OCI-LY7 (cell line): ENCODE data around the gene TCEANC. TPM values are rescaled to one million over a fixed set of nuclear protein-coding genes. Genes with fewer than 3 reads are reported as not detected.
A peak's percentile ranks its signal among the peaks of the same experiment; 100 is the strongest.

Experiments used
- Bru-seq: library from RNA; stranded (reverse); fragments of 400-500 nt; gene quantifications from one replicate; lab custom pipeline; 2021; lab: Mats Ljungman, UMichigan
- BruChase-seq, 2 experiments: library from RNA; stranded (reverse); fragments of 400-500 nt; gene quantifications; one replicate each; lab custom pipeline; 2021; lab: Mats Ljungman, UMichigan
- BruUV-seq: library from RNA; stranded (reverse); fragments of 400-500 nt; replicated peaks from 2 replicates; lab custom pipeline; 2021; lab: Mats Ljungman, UMichigan
- CTCF ChIA-PET: fragments of 300-600 bp; sonication (Branson Sonifier 250); formaldehyde crosslinking; loops from one replicate; lab custom pipeline; 2022; ENCODE audit warnings: antibody characterized with exemption; ENCODE audit not compliant: unreplicated experiment; lab: Charles Lee
- POLR2A ChIA-PET: fragments of 300-600 bp; sonication (Branson Sonifier 250); formaldehyde crosslinking; loops from one replicate; lab custom pipeline; 2022; ENCODE audit warnings: antibody characterized with exemption; lab: Charles Lee
- DNase-seq: peaks from one replicate; pipeline ENCODE4 v3.0.0-alpha.2; 2015; ENCODE audit warnings: low spot score
- H2AFZ ChIP-seq: fragments of 200-600 bp; sonication (generic), shearing (Covaris generic); 2 replicates; pipeline ENCODE4 v1.6.1; 2014; ENCODE audit warnings: mild to moderate bottlenecking, antibody characterized with exemption, low read length, moderate library complexity
- H3K27ac ChIP-seq: fragments of 200-600 bp; sonication (generic); 2 replicates; pipeline ENCODE4 v1.5.1; 2014; ENCODE audit warnings: mixed run types, low read depth, mild to moderate bottlenecking, moderate library complexity, low read length, inconsistent platforms; ENCODE audit not compliant: poor library complexity, severe bottlenecking
- H3K36me3 ChIP-seq: fragments of 200-600 bp; sonication (generic); 2 replicates; pipeline ENCODE4 v1.6.1; 2014; ENCODE audit warnings: mild to moderate bottlenecking, antibody characterized with exemption, low read length, moderate library complexity, mixed read lengths; ENCODE audit not compliant: insufficient read depth
- H3K4me1 ChIP-seq: fragments of 200-600 bp; sonication (generic); 2 replicates; pipeline ENCODE4 v1.5.1; 2014; ENCODE audit warnings: mild to moderate bottlenecking, low read length; ENCODE audit not compliant: insufficient read depth, poor library complexity, severe bottlenecking
- H3K4me2 ChIP-seq: fragments of 200-600 bp; sonication (generic); 2 replicates; pipeline ENCODE4 v1.6.1; 2014; ENCODE audit warnings: mild to moderate bottlenecking, low read length
- H3K4me3 ChIP-seq: fragments of 200-600 bp; sonication (generic); 2 replicates; pipeline ENCODE4 v1.5.1; 2014; ENCODE audit warnings: mild to moderate bottlenecking, low read depth, low read length; ENCODE audit not compliant: poor library complexity, severe bottlenecking
- H3K79me2 ChIP-seq: fragments of 200-600 bp; sonication (generic); 2 replicates; pipeline ENCODE4 v1.6.1; 2016; ENCODE audit warnings: low read depth, mild to moderate bottlenecking, low read length, moderate library complexity, mixed read lengths; ENCODE audit not compliant: insufficient read depth
- H3K9me2 ChIP-seq: fragments of 200-600 bp; sonication (generic); 2 replicates; pipeline ENCODE4 v1.6.1; 2016; ENCODE audit warnings: mild to moderate bottlenecking, low read length, mixed read lengths; ENCODE audit not compliant: insufficient read depth
- H3K9me3 ChIP-seq: fragments of 200-600 bp; sonication (generic); 2 replicates; pipeline ENCODE4 v1.6.1; 2014; ENCODE audit warnings: mild to moderate bottlenecking, mixed run types, low read length, mixed read lengths
- H4K20me1 ChIP-seq: fragments of 200-600 bp; sonication (generic); 2 replicates; pipeline ENCODE4 v1.6.1; 2014; ENCODE audit warnings: mild to moderate bottlenecking, antibody characterized with exemption, low read length, moderate library complexity, mixed read lengths; ENCODE audit not compliant: insufficient read depth
- CTCF ChIP-seq: fragments of 200-600 bp; sonication (generic); conservative IDR thresholded peaks from 2 replicates; pipeline ENCODE4 v1.5.1; 2014; ENCODE audit warnings: mild to moderate bottlenecking, antibody characterized with exemption, low read length, moderate library complexity, mixed read lengths
- EZH2phosphoT487 ChIP-seq: fragments of 200-600 bp; sonication (generic); IDR thresholded peaks from 2 replicates; pipeline ENCODE4 v1.6.1; 2018; ENCODE audit warnings: low read depth, borderline replicate concordance, mild to moderate bottlenecking, mixed run types, antibody characterized with exemption, low read length, moderate library complexity, mixed read lengths
- intact Hi-C: fragments of 100-400 bp; cut with micrococcal nuclease; formaldehyde crosslinking; loops from one replicate; pipeline ENCODE4 v1.10.0; 2022; ENCODE audit not compliant: unreplicated experiment
- long read RNA-seq: library from polyadenylated mRNA; stranded (forward); transcript quantifications from one replicate; pipeline ENCODE4 v2.0.0, GENCODE V29; 2022
- total RNA-seq, 2 experiments: library from RNA; depleted of rRNA in 1 of 2; stranded (reverse); fragments of >200 nt in 1 of 2; shearing (Covaris generic) in 1 of 2; gene quantifications; 2 replicates each; pipeline ENCODE4 v1.2.3, GENCODE V29; 2014 to 2022

The TCEANC gene, protein sequence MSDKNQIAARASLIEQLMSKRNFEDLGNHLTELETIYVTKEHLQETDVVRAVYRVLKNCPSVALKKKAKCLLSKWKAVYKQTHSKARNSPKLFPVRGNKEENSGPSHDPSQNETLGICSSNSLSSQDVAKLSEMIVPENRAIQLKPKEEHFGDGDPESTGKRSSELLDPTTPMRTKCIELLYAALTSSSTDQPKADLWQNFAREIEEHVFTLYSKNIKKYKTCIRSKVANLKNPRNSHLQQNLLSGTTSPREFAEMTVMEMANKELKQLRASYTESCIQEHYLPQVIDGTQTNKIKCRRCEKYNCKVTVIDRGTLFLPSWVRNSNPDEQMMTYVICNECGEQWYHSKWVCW
- total RNA-seq (2014; rRNA removed; shearing (Covaris generic)) = 4.5 and 6.0 TPM in 2 replicates
- 4.0 and 4.8 TPM in 2 replicates for total RNA-seq (2022)
- Bru-seq, nascent RNA = percentile 55 among the genes with signal in this experiment
- percentile 45 among the genes with signal in this experiment for BruChase-seq, experiment 1, labeled RNA remaining after a 6-hour chase
- BruChase-seq, experiment 2, labeled RNA remaining after a 2-hour chase = percentile 53 among the genes with signal in this experiment
- long read RNA-seq, partial matches to known transcripts = 0 of 6 reads
- long read RNA-seq, other reads (novel, unspliced or antisense) = 6 of 6 reads

GRCh38 chrX:13652850-13653693, at the start of gene TCEANC:
TSS of gene TCEANC (plus strand) at chrX:13653141. CDS start at chrX:13662509, 9,368 bp downstream.
- Histone ChIP-seq H4K20me1 (no peaks in the 10 kb centered on the region), H3K4me3 (peak within 1 kb of the TSS; percentile 80), H3K4me1 (peaks cover 20% of the 10 kb centered on the region), H3K27ac (peak within 1 kb of the TSS; percentile 84), H3K36me3 (no peaks in the 10 kb centered on the region), H2AFZ (peak within 1 kb of the TSS; percentile 92; the same call in 1 of the 2 replicates), H3K4me2 (peak within 1 kb of the TSS; percentile 99), H3K79me2 (peaks cover 12% of the 10 kb centered on the region; the same call in 1 of the 2 replicates), H3K9me3 (no peaks in the 10 kb centered on the region), H3K9me2 (no peaks in the 10 kb centered on the region)
- ChIA-PET POLR2A (interaction anchor here (0.6 to 0.9 kb wide), 4 partner anchors 15 to 695 kb away, joined by 3 to 4 read pairs (median 3); no protein-coding TSS in a partner anchor), CTCF (no interaction called here)
- no TSS peak for BruUV-seq
- intact Hi-C loops = loop anchor here (2.0 kb wide), 2 partner anchors 82 to 378 kb away; partner anchors contain the start of genes OFD1 and TRAPPC2
- TF ChIP-seq EZH2phosphoT487 (no peak), CTCF (no peak)
- DNase-seq = peak; percentile 94

GRCh38 chrX:13605611-13606010, 47.3 kb upstream of the TCEANC start:
- POLR2A ChIA-PET = no interaction called here
- TF ChIP-seq CTCF = no peak
- no peak for TF ChIP-seq EZH2phosphoT487
- Histone ChIP-seq H3K4me3 (no peak overlapping the region), H3K4me2 (no peak overlapping the region), H3K36me3 (no peaks in the 10 kb centered on the region), H4K20me1 (no peaks in the 10 kb centered on the region), H3K9me3 (no peaks in the 10 kb centered on the region), H3K27ac (no peak overlapping the region), H2AFZ (no peak overlapping the region), H3K4me1 (no peaks in the 10 kb centered on the region), H3K9me2 (no peaks in the 10 kb centered on the region), H3K79me2 (no peaks in the 10 kb centered on the region)
- CTCF ChIA-PET = no interaction called here
- intact Hi-C loops = no loop called here
- BruUV-seq = no TSS peak
- no peak for DNase-seq
